IPS DF 6.9 (cell line): ENCODE results near the gene ALG11.

ENCODE experiments used
- DNase-seq: peaks from one replicate; pipeline ENCODE4 v3.0.0-alpha.2; 2013; ENCODE audit warnings: low read depth, low spot score
- H3K27ac ChIP-seq: one replicate; pipeline ENCODE4 v1.5.1; 2013; ENCODE audit warnings: low read length, control low read depth
- H3K27me3 ChIP-seq: 2 replicates; pipeline ENCODE4 v1.6.1; 2013; ENCODE audit warnings: mild to moderate bottlenecking, low read length; ENCODE audit not compliant: control insufficient read depth, insufficient read depth
- H3K36me3 ChIP-seq: 2 replicates; pipeline ENCODE4 v1.6.1; 2013; ENCODE audit warnings: low read length; ENCODE audit not compliant: control insufficient read depth, insufficient read depth
- H3K4me1 ChIP-seq: 2 replicates; pipeline ENCODE4 v1.6.1; 2013; ENCODE audit warnings: low read length; ENCODE audit not compliant: control insufficient read depth, insufficient read depth
- H3K4me3 ChIP-seq: 2 replicates; pipeline ENCODE4 v1.5.1; 2013; ENCODE audit warnings: mild to moderate bottlenecking, low read length
- H3K9me3 ChIP-seq: 2 replicates; pipeline ENCODE4 v1.6.1; 2013; ENCODE audit warnings: low read length, inconsistent platforms; ENCODE audit not compliant: control insufficient read depth, insufficient read depth
- WGBS: extraction: QIAGEN DNeasy Blood & Tissue Kit; methylation state at CpG from one replicate; pipeline ENCODE4 v1.1.7; 2013; ENCODE audit warnings: mixed read lengths, missing lambda C conversion rate; ENCODE audit not compliant: insufficient read length, insufficient coverage; 5-methylcytosine and 5-hydroxymethylcytosine counted together

Gene ALG11

GRCh38 chr13:51997641-51998330 is 14.4 kb upstream of the ALG11 start:
- no peak overlapping the region for H3K4me3 ChIP-seq
- no peaks in the 10 kb centered on the region for H3K27me3 ChIP-seq
- H3K27ac ChIP-seq, result no peak overlapping the region
- H3K36me3 ChIP-seq, result no peaks in the 10 kb centered on the region
- H3K4me1 ChIP-seq, result peaks cover 12% of the 10 kb centered on the region
- no peaks in the 10 kb centered on the region for H3K9me3 ChIP-seq
- no peak for DNase-seq
- no CpG with 5 or more reads among the region's 8 CpGs for WGBS

- no peaks in the 10 kb centered on the region for H3K9me3 ChIP-seq
- no CpG with 5 or more reads among the region's 6 CpGs for WGBS
- no peaks in the 10 kb centered on the region for H3K36me3 ChIP-seq
- H3K4me1 ChIP-seq, result peaks cover 12% of the 10 kb centered on the region
- H3K27ac ChIP-seq, result no peak overlapping the region
- H3K4me3 ChIP-seq, result no peak overlapping the region
- no peak for DNase-seq
- no peaks in the 10 kb centered on the region for H3K27me3 ChIP-seq
Observed at GRCh38 chr13:51998723-51999509, 13.3 kb upstream of the ALG11 start.

- H3K4me1 ChIP-seq, result peaks cover 12% of the 10 kb centered on the region
- H3K27me3 ChIP-seq, result no peaks in the 10 kb centered on the region
- no peak for DNase-seq
- H3K9me3 ChIP-seq, result no peaks in the 10 kb centered on the region
- H3K27ac ChIP-seq, result no peak overlapping the region
- H3K36me3 ChIP-seq, result no peaks in the 10 kb centered on the region
- WGBS, result no CpG with 5 or more reads among the region's 13 CpGs
- H3K4me3 ChIP-seq, result no peak overlapping the region
Observed at GRCh38 chr13:51999510-51999911, 12.7 kb upstream of the ALG11 start.

- DNase-seq, result no peak
- no peaks in the 10 kb centered on the region for H3K27me3 ChIP-seq
- H3K9me3 ChIP-seq, result no peaks in the 10 kb centered on the region
- H3K4me1 ChIP-seq, result peaks cover 12% of the 10 kb centered on the region
- no peaks in the 10 kb centered on the region for H3K36me3 ChIP-seq
- no CpG with 5 or more reads among the region's 1 CpG for WGBS
- no peak overlapping the region for H3K4me3 ChIP-seq
- no peak overlapping the region for H3K27ac ChIP-seq
Observed at GRCh38 chr13:51999921-52000320, 12.3 kb upstream of the ALG11 start.

GRCh38 chr13:52001120-52001731 is 11.0 kb upstream of the ALG11 start:
- DNase-seq, result no peak
- no peak overlapping the region for H3K27ac ChIP-seq

GRCh38 chr13:52002361-52002760 is 9.8 kb upstream of the ALG11 start:
- H3K27me3 ChIP-seq, result no peaks in the 10 kb centered on the region
- DNase-seq, result no peak
- H3K27ac ChIP-seq, result no peak overlapping the region
- H3K4me3 ChIP-seq, result no peak overlapping the region
- no peaks in the 10 kb centered on the region for H3K36me3 ChIP-seq
- H3K9me3 ChIP-seq, result no peaks in the 10 kb centered on the region
- WGBS, result no CpG with 5 or more reads among the region's 4 CpGs
- H3K4me1 ChIP-seq, result peaks cover 12% of the 10 kb centered on the region

More at GRCh38 chr13:52001120-52001731, 11.0 kb upstream of the ALG11 start:
- peaks cover 12% of the 10 kb centered on the region for H3K4me1 ChIP-seq
- H3K36me3 ChIP-seq, result no peaks in the 10 kb centered on the region
- H3K4me3 ChIP-seq, result no peak overlapping the region
- no peaks in the 10 kb centered on the region for H3K27me3 ChIP-seq
- 100% methylated on average over 1 of the region's 3 CpGs for WGBS
- no peaks in the 10 kb centered on the region for H3K9me3 ChIP-seq

GRCh38 chr13:52003541-52003940 is 8.7 kb upstream of the ALG11 start:
- H3K4me3 ChIP-seq, result no peak overlapping the region
- DNase-seq, result no peak
- WGBS, result no CpG with 5 or more reads among the region's 4 CpGs
- no peaks in the 10 kb centered on the region for H3K9me3 ChIP-seq
- no peak overlapping the region for H3K27ac ChIP-seq
- H3K36me3 ChIP-seq, result no peaks in the 10 kb centered on the region
- H3K4me1 ChIP-seq, result peaks cover 9% of the 10 kb centered on the region
- H3K27me3 ChIP-seq, result no peaks in the 10 kb centered on the region

- Histone ChIP-seq H3K9me3 (no peaks in the 10 kb centered on the region), H3K4me1 (peaks cover 2% of the 10 kb centered on the region; the same call in 1 of the 2 replicates), H3K36me3 (no peaks in the 10 kb centered on the region), H3K4me3 (no peak overlapping the region), H3K27ac (no peak overlapping the region), H3K27me3 (no peaks in the 10 kb centered on the region)
- no CpG with 5 or more reads among the region's 7 CpGs for WGBS
- no peak for DNase-seq
Observed at GRCh38 chr13:52004511-52005170, 7.6 kb upstream of the ALG11 start.

GRCh38 chr13:52005841-52006522 is 6.2 kb upstream of the ALG11 start:
- peaks cover 2% of the 10 kb centered on the region; the same call in 1 of the 2 replicates for H3K4me1 ChIP-seq
- WGBS, result no CpG with 5 or more reads among the region's 13 CpGs
- no peak overlapping the region for H3K27ac ChIP-seq
- DNase-seq, result no peak
- no peaks in the 10 kb centered on the region for H3K9me3 ChIP-seq
- H3K36me3 ChIP-seq, result no peaks in the 10 kb centered on the region
- H3K27me3 ChIP-seq, result peaks cover 7% of the 10 kb centered on the region
- H3K4me3 ChIP-seq, result no peak overlapping the region
